B cell (primary cell): ENCODE measurements around the gene ABCA1.

ENCODE experiments used
- CTCF ChIP-seq: fragments of 200-600 bp; IDR thresholded peaks from one replicate; pipeline ENCODE4 v1.8.0; 2022; ENCODE audit warnings: antibody characterized with exemption, mild to moderate bottlenecking
- EZH2 ChIP-seq: IDR thresholded peaks from 2 replicates; pipeline ENCODE4 v1.6.1; 2012; ENCODE audit warnings: borderline replicate concordance, low read depth, mild to moderate bottlenecking, moderate library complexity, low read length; ENCODE audit not compliant: insufficient read depth, poor library complexity, severe bottlenecking

- TF ChIP-seq CTCF (no peak), EZH2 (no peak)
Measured at GRCh38 chr9:104858271-104858670, 69.7 kb downstream of the ABCA1 start.
